GM12873 (cell line): Measurements from ENCODE around the gene RFNG.
A peak's percentile ranks its signal among the peaks of the same experiment; 100 is the strongest.

Source experiments
- CTCF ChIP-seq: IDR thresholded peaks from 2 replicates; pipeline ENCODE4 v1.5.1; 2012; ENCODE audit warnings: low read depth, mild to moderate bottlenecking, moderate library complexity, low read length, control low read depth; ENCODE audit not compliant: insufficient read depth; ENCODE audit errors: missing control alignments

Gene RFNG

GRCh38 chr17:82021107-82021899 is 30.3 kb downstream of the RFNG start:
- TF ChIP-seq CTCF, result peak; percentile 76

GRCh38 chr17:82020572-82021106 is 31.0 kb downstream of the RFNG start:
- TF ChIP-seq CTCF, result no peak

GRCh38 chr17:82019690-82020571 is 31.7 kb downstream of the RFNG start:
- peak; percentile 93 for TF ChIP-seq CTCF

GRCh38 chr17:82018989-82019689 is 32.5 kb downstream of the RFNG start:
- no peak for TF ChIP-seq CTCF

GRCh38 chr17:82018152-82018988 is 33.2 kb downstream of the RFNG start:
- no peak for TF ChIP-seq CTCF

- no peak for TF ChIP-seq CTCF
Measured at GRCh38 chr17:82017612-82018151, 33.9 kb downstream of the RFNG start.
